A673 (cell line): ENCODE measurements around the gene BACH2.

Experiments used
- EZH2 ChIP-seq: fragments of 200-600 bp; sonication (generic); IDR thresholded peaks from 2 replicates; pipeline ENCODE4 v1.6.1; 2017; ENCODE audit warnings: borderline replicate concordance, low read depth, mild to moderate bottlenecking, mixed read lengths, antibody characterized with exemption, low read length; ENCODE audit not compliant: poor library complexity, severe bottlenecking
- TF ChIP-seq, protein P1 (sequence below): fragments of 300-800, 200-600 bp; sonication (generic); conservative IDR thresholded peaks from 2 replicates; pipeline ENCODE4 v1.5.1; 2017; ENCODE audit warnings: low read depth, mild to moderate bottlenecking, antibody characterized with exemption, low read length, moderate library complexity, mixed read lengths

DNA sequence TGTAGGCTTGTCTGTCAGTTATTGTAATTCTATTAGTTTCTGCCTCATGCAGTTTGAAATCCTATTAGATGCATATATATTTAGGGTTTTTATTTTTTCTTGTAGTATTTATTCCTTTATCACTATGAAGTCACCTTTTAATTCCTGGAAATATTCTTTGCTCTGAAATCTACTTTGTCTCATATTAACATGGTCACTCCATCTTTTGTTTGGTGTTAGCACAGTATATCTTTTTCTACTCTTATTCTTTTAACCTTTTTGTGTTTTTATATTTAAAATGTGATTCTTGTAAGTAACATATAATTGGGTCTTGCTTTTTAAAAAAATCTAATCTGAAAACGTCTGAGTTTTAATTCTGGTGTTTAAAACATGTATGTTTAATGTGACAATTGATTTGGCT, 280.8 kb downstream of the BACH2 start:
- TF ChIP-seq, protein P1, sequence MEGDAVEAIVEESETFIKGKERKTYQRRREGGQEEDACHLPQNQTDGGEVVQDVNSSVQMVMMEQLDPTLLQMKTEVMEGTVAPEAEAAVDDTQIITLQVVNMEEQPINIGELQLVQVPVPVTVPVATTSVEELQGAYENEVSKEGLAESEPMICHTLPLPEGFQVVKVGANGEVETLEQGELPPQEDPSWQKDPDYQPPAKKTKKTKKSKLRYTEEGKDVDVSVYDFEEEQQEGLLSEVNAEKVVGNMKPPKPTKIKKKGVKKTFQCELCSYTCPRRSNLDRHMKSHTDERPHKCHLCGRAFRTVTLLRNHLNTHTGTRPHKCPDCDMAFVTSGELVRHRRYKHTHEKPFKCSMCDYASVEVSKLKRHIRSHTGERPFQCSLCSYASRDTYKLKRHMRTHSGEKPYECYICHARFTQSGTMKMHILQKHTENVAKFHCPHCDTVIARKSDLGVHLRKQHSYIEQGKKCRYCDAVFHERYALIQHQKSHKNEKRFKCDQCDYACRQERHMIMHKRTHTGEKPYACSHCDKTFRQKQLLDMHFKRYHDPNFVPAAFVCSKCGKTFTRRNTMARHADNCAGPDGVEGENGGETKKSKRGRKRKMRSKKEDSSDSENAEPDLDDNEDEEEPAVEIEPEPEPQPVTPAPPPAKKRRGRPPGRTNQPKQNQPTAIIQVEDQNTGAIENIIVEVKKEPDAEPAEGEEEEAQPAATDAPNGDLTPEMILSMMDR, result no peak
- no peak for TF ChIP-seq EZH2
